Measurements from ENCODE around the gene SUSD4. TPM values are rescaled to one million over a fixed set of nuclear protein-coding genes. Genes with fewer than 3 reads are reported as not detected.

Gene SUSD4
- total RNA-seq, 1 donor, result 7.7 TPM

DNA sequence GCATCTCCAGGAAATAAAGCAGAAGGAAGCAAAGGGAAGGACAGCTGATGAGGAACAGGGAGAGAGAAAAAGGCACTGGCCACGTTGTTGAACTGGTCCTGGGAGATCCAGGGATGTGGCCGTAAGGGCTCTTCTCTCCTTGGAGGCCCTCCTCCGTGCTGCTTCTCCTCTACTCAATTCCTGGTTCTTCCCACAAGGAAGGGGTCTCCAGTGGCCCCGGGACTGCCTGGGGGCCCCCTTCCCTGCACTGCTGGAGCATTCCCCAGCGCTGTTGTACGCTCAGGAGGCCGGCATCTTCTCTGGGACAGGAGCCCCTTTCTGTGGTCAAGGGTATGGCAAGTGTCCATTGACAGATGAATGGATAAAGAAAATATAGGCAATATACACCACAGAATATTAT lies 132.4 kb downstream of the SUSD4 start:
- Histone ChIP-seq H3K9me3 (ENCODE audit: low read depth, low read length) (no peaks in the 10 kb centered on the region), H3K4me3 (ENCODE audit: low read length) (no peak overlapping the region), H3K27me3 (ENCODE audit: insufficient read depth, low read length) (no peaks in the 10 kb centered on the region), H3K4me1 (ENCODE audit: insufficient read depth, low read length) (peaks cover 38% of the 10 kb centered on the region)

DNA sequence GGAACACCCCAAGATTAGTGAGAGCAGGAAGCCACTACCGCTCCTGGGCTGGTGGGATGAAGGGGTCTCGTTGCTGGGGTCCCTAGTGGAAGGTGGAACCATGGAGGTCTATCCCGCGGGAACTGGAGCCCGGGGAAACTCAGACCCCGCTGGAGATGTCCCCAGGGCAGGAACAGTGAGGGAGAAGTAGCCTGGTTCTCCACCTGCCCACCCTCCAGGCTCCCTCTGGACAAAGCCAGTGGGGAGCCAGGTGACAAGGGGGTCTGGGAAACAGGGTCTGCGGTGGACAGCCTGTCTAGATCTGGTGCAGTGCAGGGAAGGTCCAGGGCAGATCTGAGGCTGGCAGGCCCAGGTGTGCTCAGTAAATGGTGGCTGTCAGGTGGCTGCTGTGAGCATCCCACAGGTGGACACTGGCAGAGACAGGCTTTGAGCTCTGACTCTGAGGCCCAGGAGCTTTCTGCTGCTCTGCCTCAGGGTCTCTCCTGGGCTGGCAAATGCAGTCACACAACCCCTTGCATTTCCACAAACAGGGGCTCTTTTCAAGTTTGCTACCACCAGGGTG lies 132.9 kb downstream of the SUSD4 start:
- Histone ChIP-seq H3K4me3 (ENCODE audit: low read length) (no peak overlapping the region), H3K27me3 (ENCODE audit: insufficient read depth, low read length) (no peaks in the 10 kb centered on the region), H3K9me3 (ENCODE audit: low read depth, low read length) (no peaks in the 10 kb centered on the region), H3K4me1 (ENCODE audit: insufficient read depth, low read length) (peaks cover 38% of the 10 kb centered on the region)

DNA sequence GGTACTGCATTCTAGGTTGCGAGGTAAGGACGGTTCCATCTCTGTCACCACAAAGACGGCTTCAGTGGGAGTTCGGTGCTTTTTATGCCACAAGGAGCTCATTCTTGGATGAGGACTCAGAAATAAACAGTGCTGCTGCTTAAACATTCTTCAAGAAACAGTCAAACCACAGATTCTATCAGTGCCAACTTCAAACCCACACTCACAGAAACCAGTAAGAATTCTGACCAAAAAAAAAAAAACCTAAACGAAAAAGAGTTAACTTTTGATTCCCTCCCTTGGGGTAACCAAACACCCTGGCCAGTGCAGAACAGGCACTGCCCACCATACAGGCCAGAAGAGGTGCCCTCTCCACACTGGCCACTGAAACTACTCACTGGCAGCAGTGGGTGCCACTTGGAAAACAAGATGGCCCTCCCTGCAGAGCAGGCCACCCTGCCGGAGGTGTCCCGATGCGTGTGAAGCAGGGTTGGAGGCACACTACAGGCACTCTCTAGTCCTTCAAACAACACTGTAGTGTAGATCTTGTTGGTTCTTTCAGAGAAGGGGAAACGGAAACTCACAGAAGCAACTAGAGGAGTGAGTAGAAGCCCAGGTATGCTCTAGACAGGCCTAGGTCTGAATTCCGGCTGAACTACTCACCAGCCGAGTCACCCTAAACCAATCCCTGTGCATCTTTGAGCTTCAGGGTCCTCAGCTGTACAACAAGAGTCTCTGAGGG lies 133.7 kb downstream of the SUSD4 start:
- Histone ChIP-seq H3K4me3 (ENCODE audit: low read length) (no peak overlapping the region), H3K4me1 (ENCODE audit: insufficient read depth, low read length) (peaks cover 38% of the 10 kb centered on the region)

DNA sequence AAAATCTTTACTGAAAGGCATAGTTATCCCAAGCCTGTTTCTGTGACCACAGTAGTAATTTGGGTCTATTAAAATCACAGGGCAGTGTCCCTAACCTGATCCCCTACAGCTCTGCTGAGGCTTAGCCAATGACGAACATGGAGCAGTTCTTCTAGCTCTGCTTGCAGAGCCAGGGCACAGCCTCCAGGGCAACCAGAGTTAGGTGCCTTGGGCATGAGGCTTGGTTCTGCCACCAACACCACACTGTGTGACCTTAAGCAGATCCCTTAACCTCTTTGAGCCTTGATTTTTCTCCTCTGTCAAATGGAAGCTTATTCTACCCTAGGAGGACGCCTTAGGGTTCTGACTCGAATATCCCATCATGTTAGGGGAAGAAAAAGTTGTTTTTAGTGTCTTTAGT lies 134.2 kb downstream of the SUSD4 start:
- H3K4me1 ChIP-seq (ENCODE audit: insufficient read depth, low read length), result peaks cover 38% of the 10 kb centered on the region
- H3K4me3 ChIP-seq (ENCODE audit: low read length), result no peak overlapping the region
- H3K9me3 ChIP-seq (ENCODE audit: low read depth, low read length), result no peaks in the 10 kb centered on the region
- H3K27me3 ChIP-seq (ENCODE audit: insufficient read depth, low read length), result no peaks in the 10 kb centered on the region

More for the DNA sequence above, 133.7 kb downstream of the SUSD4 start:
- no peaks in the 10 kb centered on the region for H3K9me3 ChIP-seq (ENCODE audit: low read depth, low read length)
- no peaks in the 10 kb centered on the region for H3K27me3 ChIP-seq (ENCODE audit: insufficient read depth, low read length)

DNA sequence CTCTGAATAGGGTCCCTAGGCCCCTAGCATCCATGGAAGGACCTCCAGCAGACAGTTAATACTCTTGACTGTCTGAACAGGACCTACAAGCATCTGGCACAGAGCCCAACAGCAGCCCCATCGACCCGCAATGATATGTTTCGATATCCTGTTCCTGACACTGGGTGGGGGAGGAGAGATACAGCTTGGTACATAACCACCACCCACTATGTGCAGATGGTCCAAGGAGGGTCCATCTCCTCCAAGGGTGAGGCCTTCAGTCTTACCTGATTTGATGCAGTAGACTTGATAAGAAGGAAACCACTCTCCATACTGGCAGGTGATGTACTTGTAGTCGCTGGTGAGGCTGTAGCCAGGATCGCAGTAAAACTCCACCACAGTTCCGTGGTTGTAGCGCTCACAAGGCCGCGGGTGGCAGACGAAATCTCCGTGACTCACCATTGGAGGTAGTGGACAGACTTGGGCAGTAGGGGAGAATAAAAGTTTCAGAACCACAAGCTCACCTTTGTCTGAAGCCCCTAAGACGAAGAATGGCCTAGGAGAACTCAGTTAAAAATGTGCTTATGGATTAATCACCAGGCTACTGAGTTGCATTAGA lies 134.9 kb downstream of the SUSD4 start:
- H3K4me1 ChIP-seq (ENCODE audit: insufficient read depth, low read length), result peaks cover 32% of the 10 kb centered on the region

DNA sequence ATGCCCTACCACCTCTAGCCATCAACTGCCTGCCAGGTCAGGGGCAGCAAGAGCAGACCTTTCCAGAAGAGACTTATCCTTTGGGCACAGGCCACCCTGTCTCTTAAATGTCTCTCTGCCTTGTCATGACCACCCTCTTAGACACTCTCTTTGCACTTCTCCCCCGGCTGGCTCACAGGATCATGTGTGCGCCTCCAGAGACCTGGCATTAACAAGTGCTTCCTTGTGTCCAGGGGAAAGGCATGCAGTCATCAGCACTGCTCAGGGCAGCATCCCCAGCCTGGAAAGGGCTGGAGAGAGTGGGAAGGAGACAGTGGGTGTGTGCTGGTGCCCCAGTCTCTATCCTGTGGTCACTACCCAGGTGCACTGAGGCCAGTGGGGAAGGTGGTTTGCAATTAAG lies 135.8 kb downstream of the SUSD4 start:
- H3K4me1 ChIP-seq (ENCODE audit: insufficient read depth, low read length), result peaks cover 26% of the 10 kb centered on the region
- no peak overlapping the region for H3K4me3 ChIP-seq (ENCODE audit: low read length)
- no peaks in the 10 kb centered on the region for H3K27me3 ChIP-seq (ENCODE audit: insufficient read depth, low read length)
- no peaks in the 10 kb centered on the region for H3K9me3 ChIP-seq (ENCODE audit: low read depth, low read length)

More for the DNA sequence above, 134.9 kb downstream of the SUSD4 start:
- no peaks in the 10 kb centered on the region for H3K9me3 ChIP-seq (ENCODE audit: low read depth, low read length)
- H3K27me3 ChIP-seq (ENCODE audit: insufficient read depth, low read length), result no peaks in the 10 kb centered on the region
- no peak overlapping the region for H3K4me3 ChIP-seq (ENCODE audit: low read length)

DNA sequence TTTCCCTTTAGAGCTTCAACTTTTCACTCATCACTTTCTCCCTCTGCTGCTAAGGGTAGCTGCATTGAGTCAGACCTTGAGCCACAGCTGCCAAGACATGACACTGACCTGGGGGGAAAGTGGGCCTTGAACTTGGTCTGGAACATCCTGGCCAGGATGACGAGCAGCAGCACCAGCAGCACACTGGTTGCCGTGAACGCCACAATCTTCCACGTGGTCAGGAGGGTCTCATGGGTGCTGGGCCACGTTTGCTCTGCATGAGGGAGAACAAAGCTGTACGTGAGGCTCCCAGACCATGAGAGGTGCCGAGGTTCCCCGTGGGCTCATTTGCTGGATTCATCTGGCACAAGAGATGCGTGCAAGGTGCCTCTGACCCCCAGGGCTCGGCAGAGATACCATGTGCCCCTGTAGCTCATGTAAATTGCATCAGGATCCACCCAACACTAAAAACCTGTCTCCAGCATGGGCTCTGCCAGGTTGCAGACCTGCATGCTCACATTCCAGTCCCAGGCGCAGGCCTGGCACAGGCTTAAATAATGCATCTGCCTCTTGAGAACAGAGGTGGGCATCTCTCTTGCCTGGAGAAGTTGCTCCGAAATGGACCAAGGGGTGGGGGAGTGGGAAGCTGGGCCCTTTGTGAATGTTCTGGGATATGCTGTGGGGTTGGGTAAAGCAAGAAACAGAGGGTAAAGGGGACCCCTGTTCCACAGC lies 136.3 kb downstream of the SUSD4 start:
- no peaks in the 10 kb centered on the region for H3K27me3 ChIP-seq (ENCODE audit: insufficient read depth, low read length)
- no peaks in the 10 kb centered on the region for H3K9me3 ChIP-seq (ENCODE audit: low read depth, low read length)
- H3K4me3 ChIP-seq (ENCODE audit: low read length), result no peak overlapping the region
- H3K4me1 ChIP-seq (ENCODE audit: insufficient read depth, low read length), result peaks cover 26% of the 10 kb centered on the region

DNA sequence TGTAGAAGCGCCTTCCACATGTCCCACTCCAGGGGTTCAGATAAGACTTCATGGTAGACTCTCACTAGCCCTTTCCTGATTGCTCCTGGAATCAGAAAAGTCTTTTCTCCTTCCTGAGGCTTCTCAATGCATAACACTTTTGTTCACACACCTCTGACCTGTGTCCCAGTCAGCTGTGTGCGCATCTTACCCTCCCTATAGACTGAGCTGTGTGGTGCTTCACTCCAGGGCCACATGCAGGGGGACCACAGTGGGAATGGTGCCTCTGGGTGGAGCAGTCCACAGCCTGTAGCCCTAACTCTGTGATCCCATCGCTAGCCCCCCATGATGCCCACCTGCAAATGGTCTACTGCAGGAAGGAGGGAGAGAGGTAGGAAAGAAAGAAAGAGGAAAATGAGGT lies 136.9 kb downstream of the SUSD4 start:
- H3K4me1 ChIP-seq (ENCODE audit: insufficient read depth, low read length), result peaks cover 26% of the 10 kb centered on the region
- no peaks in the 10 kb centered on the region for H3K27me3 ChIP-seq (ENCODE audit: insufficient read depth, low read length)
- H3K9me3 ChIP-seq (ENCODE audit: low read depth, low read length), result no peaks in the 10 kb centered on the region
- H3K4me3 ChIP-seq (ENCODE audit: low read length), result no peak overlapping the region

DNA sequence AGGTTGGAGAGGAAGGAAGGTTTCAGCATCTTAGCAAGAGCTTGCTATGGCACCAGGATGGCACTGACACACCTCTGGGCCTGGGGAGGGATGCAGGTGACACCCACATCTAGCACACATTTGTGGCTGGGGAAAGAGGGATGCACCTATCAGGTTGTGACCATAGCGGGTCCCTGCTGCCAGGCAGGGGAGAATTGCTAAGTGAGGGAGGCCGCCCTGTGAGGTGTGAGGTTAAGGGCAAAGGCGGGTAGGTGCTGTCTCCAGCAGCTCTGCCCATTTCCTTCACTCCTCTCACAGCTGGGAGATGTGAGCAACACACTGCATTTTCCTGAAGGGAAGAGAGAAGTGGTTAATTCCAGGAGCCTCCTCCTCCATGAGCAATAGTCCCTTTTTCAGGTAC lies 137.7 kb downstream of the SUSD4 start:
- Histone ChIP-seq H3K9me3 (ENCODE audit: low read depth, low read length) (no peaks in the 10 kb centered on the region), H3K4me3 (ENCODE audit: low read length) (no peak overlapping the region), H3K27me3 (ENCODE audit: insufficient read depth, low read length) (no peaks in the 10 kb centered on the region), H3K4me1 (ENCODE audit: insufficient read depth, low read length) (peaks cover 18% of the 10 kb centered on the region)

DNA sequence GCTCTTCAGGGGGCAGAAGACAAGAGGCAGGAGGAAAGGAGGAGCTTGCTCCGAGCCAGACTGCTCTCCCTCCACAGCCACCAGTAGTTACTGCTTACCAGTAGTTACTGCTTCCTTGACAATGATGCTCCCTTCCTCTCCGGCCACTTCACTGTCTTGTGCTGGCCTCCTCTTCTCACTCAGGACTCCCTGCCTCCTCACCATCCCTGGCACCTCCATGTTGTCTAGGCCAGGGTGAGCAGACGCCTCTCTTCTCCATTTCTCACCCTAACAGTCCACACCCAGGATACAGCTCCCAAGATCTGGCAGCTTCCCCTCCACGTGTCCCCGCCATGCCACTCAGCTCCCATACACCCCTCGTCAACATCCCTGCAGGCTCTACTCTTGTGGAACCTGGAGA lies 138.5 kb downstream of the SUSD4 start:
- Histone ChIP-seq H3K4me3 (ENCODE audit: low read length) (no peak overlapping the region), H3K4me1 (ENCODE audit: insufficient read depth, low read length) (peaks cover 10% of the 10 kb centered on the region), H3K27me3 (ENCODE audit: insufficient read depth, low read length) (no peaks in the 10 kb centered on the region), H3K9me3 (ENCODE audit: low read depth, low read length) (no peaks in the 10 kb centered on the region)

DNA sequence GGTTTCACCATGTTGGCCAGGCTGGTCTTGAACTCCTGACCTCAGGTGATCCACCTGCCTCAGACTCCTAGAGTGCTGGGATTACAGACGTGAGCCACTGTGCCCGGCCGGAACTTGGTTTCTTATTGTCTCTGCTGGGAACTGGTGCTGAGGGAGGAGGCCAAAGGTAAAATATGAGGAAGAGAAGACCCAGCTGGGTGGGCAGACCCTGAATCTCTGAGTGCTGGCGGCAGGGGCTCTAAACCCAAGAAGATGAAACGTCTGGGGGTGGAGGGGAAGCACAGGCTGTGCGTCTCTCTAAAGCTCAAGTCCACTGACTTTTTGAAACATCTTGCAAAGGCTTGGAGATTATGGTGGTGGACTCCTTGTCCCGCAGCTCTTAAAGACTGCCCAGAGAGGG lies 138.9 kb downstream of the SUSD4 start:
- Histone ChIP-seq H3K4me1 (ENCODE audit: insufficient read depth, low read length) (peaks cover 7% of the 10 kb centered on the region), H3K27me3 (ENCODE audit: insufficient read depth, low read length) (no peaks in the 10 kb centered on the region), H3K4me3 (ENCODE audit: low read length) (no peak overlapping the region), H3K9me3 (ENCODE audit: low read depth, low read length) (no peaks in the 10 kb centered on the region)

DNA sequence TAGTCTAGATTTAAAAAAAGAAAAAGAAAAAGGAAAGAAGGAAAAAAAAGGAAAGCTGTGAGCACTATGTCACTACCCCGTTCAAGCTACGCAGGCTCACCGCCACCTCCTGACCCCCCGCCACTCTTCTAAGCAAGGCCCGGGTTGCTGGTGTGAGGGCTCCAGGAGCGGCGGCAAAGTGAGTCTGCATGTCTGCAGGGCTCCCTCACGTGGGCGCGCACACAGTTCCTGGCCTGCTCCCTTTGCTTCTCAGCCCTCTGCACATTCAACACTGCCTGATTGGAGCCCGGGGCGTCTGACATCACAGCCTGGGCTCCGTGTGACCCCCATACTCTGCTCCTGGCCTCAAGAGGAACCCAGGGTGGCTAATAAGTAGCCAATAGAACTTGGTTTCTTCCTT lies 139.5 kb downstream of the SUSD4 start:
- Histone ChIP-seq H3K9me3 (ENCODE audit: low read depth, low read length) (no peaks in the 10 kb centered on the region), H3K4me1 (ENCODE audit: insufficient read depth, low read length) (peaks cover 7% of the 10 kb centered on the region), H3K4me3 (ENCODE audit: low read length) (no peak overlapping the region), H3K27me3 (ENCODE audit: insufficient read depth, low read length) (no peaks in the 10 kb centered on the region)

DNA sequence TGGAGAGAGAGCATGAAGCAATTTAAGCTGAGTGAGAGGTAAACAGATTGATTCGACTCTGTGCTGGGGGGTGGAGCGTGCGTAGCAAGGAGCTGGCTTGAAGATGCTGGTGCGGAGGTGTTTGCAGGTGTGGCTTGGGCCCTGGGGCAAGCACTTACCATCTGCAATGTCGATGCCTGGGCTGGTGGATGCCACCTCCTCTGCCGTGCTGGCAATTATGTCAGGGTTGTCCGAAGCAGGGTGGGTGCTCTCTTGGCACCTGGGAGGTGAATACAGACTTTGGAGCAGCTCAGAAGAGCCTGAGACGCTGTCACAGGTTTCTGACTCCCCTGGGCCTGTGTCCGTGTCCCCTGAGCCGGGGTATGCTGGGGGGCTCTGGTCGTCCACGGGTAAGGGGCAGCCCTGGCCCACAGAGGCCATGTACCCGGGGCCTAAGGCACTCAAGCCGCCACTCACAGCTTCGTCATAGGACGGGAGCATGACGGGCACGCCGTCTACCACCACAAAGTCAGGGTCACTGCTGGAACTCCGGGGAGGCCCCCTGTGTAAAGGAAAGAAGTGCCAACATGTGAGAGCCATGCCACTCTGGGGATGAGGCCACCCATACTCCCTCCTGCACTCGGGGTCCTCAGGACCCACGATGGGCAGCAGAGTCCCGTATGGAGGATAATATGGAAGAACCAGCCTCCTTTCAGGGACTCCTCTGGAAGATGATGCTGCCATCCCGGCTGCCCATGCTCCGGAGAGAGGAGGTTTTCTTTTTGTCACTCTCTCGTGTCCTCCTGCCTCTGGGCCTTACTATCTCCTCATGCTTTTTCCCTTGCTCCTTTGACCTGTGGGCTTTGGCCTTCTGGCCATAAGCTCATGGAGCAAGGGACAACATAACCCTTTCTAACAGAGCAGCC lies 140.6 kb downstream of the SUSD4 start:
- Histone ChIP-seq H3K27me3 (ENCODE audit: insufficient read depth, low read length) (no peaks in the 10 kb centered on the region), H3K9me3 (ENCODE audit: low read depth, low read length) (no peaks in the 10 kb centered on the region), H3K4me1 (ENCODE audit: insufficient read depth, low read length) (no peaks in the 10 kb centered on the region), H3K4me3 (ENCODE audit: low read length) (no peak overlapping the region)

DNA sequence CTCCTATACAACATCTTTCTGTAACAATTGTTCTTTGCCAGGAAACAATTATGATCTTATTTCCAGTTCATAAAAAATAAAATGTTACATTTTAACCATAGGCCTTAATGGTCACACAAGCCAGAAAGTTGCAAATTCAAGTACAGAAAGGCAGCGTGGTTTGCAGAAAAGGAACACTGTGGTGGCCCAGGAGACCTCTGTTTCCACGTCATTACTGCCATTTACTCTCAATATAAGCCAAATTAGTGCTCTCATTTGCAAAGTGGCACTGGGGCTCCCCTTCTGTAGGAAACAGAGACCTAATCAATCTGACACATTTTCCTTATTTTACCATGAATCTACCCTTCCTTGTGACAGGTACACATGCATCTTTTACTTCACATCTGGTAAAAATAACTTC lies 141.6 kb downstream of the SUSD4 start:
- no peak overlapping the region for H3K4me3 ChIP-seq (ENCODE audit: low read length)

More for the DNA sequence above, 141.6 kb downstream of the SUSD4 start:
- no peaks in the 10 kb centered on the region for H3K27me3 ChIP-seq (ENCODE audit: insufficient read depth, low read length)
- H3K4me1 ChIP-seq (ENCODE audit: insufficient read depth, low read length), result no peaks in the 10 kb centered on the region
- H3K9me3 ChIP-seq (ENCODE audit: low read depth, low read length), result no peaks in the 10 kb centered on the region
